Kidney (tissue), 14 donors: ENCODE measurements around the gene USB1. TPM values are rescaled to one million over a fixed set of nuclear protein-coding genes. Genes with fewer than 3 reads are reported as not detected.

Experiments used
- DNase-seq, 5 donors: peaks; one replicate each; pipeline ENCODE4 v3.0.0-alpha.2; 2013 to 2020
- FAIRE-seq: peaks from 2 replicates; lab custom pipeline; 2012; peaks lifted over from hg19 to GRCh38; lab: Jason Lieb, UNC
- H3K27ac ChIP-seq, 2 donors: one replicate each; pipeline ENCODE4 v1.7.0; 2013; ENCODE audit warnings: low read depth in 2 of 2, low read length in 2 of 2, inconsistent platforms in 1 of 2
- H3K27me3 ChIP-seq: one replicate; pipeline ENCODE4 v1.7.1; 2013; ENCODE audit warnings: low read length, inconsistent platforms; ENCODE audit not compliant: control insufficient read depth, insufficient read depth
- H3K36me3 ChIP-seq, 3 donors: one replicate each; pipeline versions ENCODE4 v1.7.0 to v1.7.1; 2013; ENCODE audit warnings: low read length in 3 of 3, control low read depth in 1 of 3, inconsistent platforms in 1 of 3; ENCODE audit not compliant: insufficient read depth in 3 of 3, control insufficient read depth in 2 of 3
- H3K4me1 ChIP-seq, 3 donors: one replicate each; pipeline versions ENCODE4 v1.7.0 to v1.7.1; 2013; ENCODE audit warnings: low read length in 3 of 3, inconsistent platforms in 1 of 3, low read depth in 1 of 3; ENCODE audit not compliant: control insufficient read depth in 2 of 3, insufficient read depth in 2 of 3
- H3K4me3 ChIP-seq, 3 donors: one replicate each; pipeline versions ENCODE4 v1.7.0 to v1.8.1; 2013; ENCODE audit warnings: low read length in 3 of 3, control low read depth in 1 of 3, inconsistent platforms in 1 of 3
- H3K9ac ChIP-seq, 3 donors: one replicate each; pipeline versions ENCODE4 v1.7.0 to v1.7.1; 2013; ENCODE audit warnings: low read length in 3 of 3, control low read depth in 1 of 3, inconsistent platforms in 1 of 3
- H3K9me3 ChIP-seq, 3 donors: one replicate each; pipeline versions ENCODE4 v1.7.0 to v1.7.1; 2013; ENCODE audit warnings: low read length in 3 of 3, control low read depth in 1 of 3, inconsistent platforms in 1 of 3; ENCODE audit not compliant: control insufficient read depth in 2 of 3, insufficient read depth in 1 of 3
- CTCF ChIP-seq: IDR thresholded peaks from 3 replicates; pipeline ENCODE4 v1.5.1; 2012; ENCODE audit warnings: mild to moderate bottlenecking, moderate library complexity, borderline replicate concordance; ENCODE audit not compliant: insufficient read depth; ENCODE audit errors: extremely low read depth
- intact Hi-C: fragments of 100-400 bp; cut with DNase I; formaldehyde crosslinking; loops from one replicate; pipeline ENCODE4 v1.11.1; 2022
- polyA plus RNA-seq: library from polyadenylated mRNA; stranded (reverse); fragments of 350-450 nt; fragmentation: Illumina TruSeq; extraction: RNeasy Lipid Tissue Mini Kit (QIAGEN cat#74804); gene quantifications from one replicate; pipeline ENCODE4 v1.2.3, GENCODE V29; 2014; ENCODE audit warnings: low read depth, low replicate concordance; ENCODE audit not compliant: insufficient read depth
- total RNA-seq: library from RNA; stranded (reverse); fragmentation: NEBNext Ultra II Directional; extraction: Animal tissue kit (Norgen Biotek cat#: 25700); gene quantifications from one replicate; pipeline ENCODE4 v1.2.1, GENCODE V29; 2021
- donor health status: control.
- donor health status: control.
- donor health status: control.
- donor health status: control.
- donor health status: control.
- donor health status: DM: yes; HTN: yes; CAD: no.
- donor health status: Normal renal cell carcinoma (clear cell type).

The USB1 gene
- total and polyA plus RNA-seq, 2 donors from 2014 or later: 18.3 to 32.8 TPM

GRCh38 chr16:58010886-58011285, 9.7 kb downstream of the USB1 start:
- no peak overlapping the region for H3K27ac ChIP-seq
- DNase-seq: no peak
- peaks cover 0 to 10% (median 0%) of the 10 kb centered on the region in 3 donors for H3K36me3 ChIP-seq
- no peaks in the 10 kb centered on the region for H3K9me3 ChIP-seq
- no peak for FAIRE-seq
- no peaks in the 10 kb centered on the region for H3K27me3 ChIP-seq
- no peaks in the 10 kb centered on the region for H3K4me1 ChIP-seq
- no peak overlapping the region for H3K9ac ChIP-seq
- H3K4me3 ChIP-seq: no peak overlapping the region
- no peak for TF ChIP-seq CTCF
- intact Hi-C loops: no loop called here

GRCh38 chr16:58011652-58012051, 10.4 kb downstream of the USB1 start:
- no peak overlapping the region for H3K27ac ChIP-seq
- H3K4me3 ChIP-seq: no peak overlapping the region
- TF ChIP-seq CTCF: no peak
- FAIRE-seq (no peak), DNase-seq (no peak)
- H3K36me3 ChIP-seq: peaks cover 0 to 10% (median 0%) of the 10 kb centered on the region in 3 donors
- no peaks in the 10 kb centered on the region for H3K9me3 ChIP-seq
- H3K4me1 ChIP-seq: no peaks in the 10 kb centered on the region
- H3K27me3 ChIP-seq: no peaks in the 10 kb centered on the region
- H3K9ac ChIP-seq: no peak overlapping the region
- intact Hi-C loops: no loop called here

- intact Hi-C loops: no loop called here
- H3K36me3 ChIP-seq: peaks cover 0 to 10% (median 0%) of the 10 kb centered on the region in 3 donors
These were observed 11.3 kb downstream of the USB1 start for GRCh38 chr16:58012481-58012880.

More at GRCh38 chr16:58012481-58012880, 11.3 kb downstream of the USB1 start:
- Histone ChIP-seq H3K27me3 (no peaks in the 10 kb centered on the region), H3K4me3 (no peak overlapping the region), H3K27ac (no peak overlapping the region), H3K9me3 (no peaks in the 10 kb centered on the region), H3K4me1 (no peaks in the 10 kb centered on the region), H3K9ac (no peak overlapping the region)
- no peak for FAIRE-seq
- TF ChIP-seq CTCF: no peak
- peak in 1 of 5 donors; percentile 17 for DNase-seq
